Gastroesophageal sphincter (tissue), 4 donors: Measurements from ENCODE around the gene ACAD11. TPM values are rescaled to one million over a fixed set of nuclear protein-coding genes. Genes with fewer than 3 reads are reported as not detected.
"Not testable (repeated sequence)": the region's sequence is repeated elsewhere in the genome, so short reads cannot be mapped to it uniquely, and the experiment has no call there.

Source experiments
- ATAC-seq: fragments of 150-250 bp; one replicate; pipeline ENCODE4 v1.9.1; 2016; ENCODE audit warnings: mild to moderate bottlenecking, moderate library complexity
- H3K27ac ChIP-seq, 4 donors: fragments of 200-600 bp; sonication (generic) in 3 of 4; 1 replicate in 3 of 4; 2 replicates in 1 of 4; pipeline ENCODE4 v1.5.1; 2016 to 2019
- H3K27me3 ChIP-seq: fragments of 200-600 bp; sonication (generic); one replicate; pipeline ENCODE4 v1.5.1; 2019
- H3K36me3 ChIP-seq, 2 donors: fragments of 200-600 bp; sonication (generic); one replicate each; pipeline ENCODE4 v1.5.1; 2019; ENCODE audit warnings: control low read depth in 1 of 2
- H3K4me1 ChIP-seq, 3 donors: fragments of 200-600 bp; sonication (generic); 1 replicate in 2 of 3; 2 replicates in 1 of 3; pipeline ENCODE4 v1.5.1; 2016 to 2019; ENCODE audit warnings: control low read depth in 2 of 3
- H3K4me3 ChIP-seq, 2 donors: fragments of 200-600 bp; sonication (generic); one replicate each; pipeline ENCODE4 v1.5.1; 2019; ENCODE audit warnings: mild to moderate bottlenecking in 1 of 2, moderate library complexity in 1 of 2
- H3K9me3 ChIP-seq, 3 donors: fragments of 200-600 bp; sonication (generic); one replicate each; pipeline ENCODE4 v1.5.1; 2017 to 2019; ENCODE audit warnings: control low read depth in 2 of 3
- EP300 ChIP-seq: sonication (generic); formaldehyde crosslinking; IDR thresholded peaks from one replicate; pipeline ENCODE4 v1.6.1; 2017; ENCODE audit warnings: antibody characterized with exemption, mild to moderate bottlenecking
- POLR2A ChIP-seq, 2 donors: fragments of 450-650 bp; IDR thresholded peaks; one replicate each; pipeline ENCODE4 v1.6.1; 2017; ENCODE audit warnings: antibody characterized with exemption in 2 of 2, mild to moderate bottlenecking in 2 of 2, moderate library complexity in 1 of 2
- POLR2AphosphoS5 ChIP-seq: sonication (generic); formaldehyde crosslinking; IDR thresholded peaks from one replicate; pipeline ENCODE4 v1.6.1; 2017; ENCODE audit warnings: antibody characterized with exemption
- WGBS, 2 donors: methylation state at CpG; one replicate each; pipeline ENCODE4 v1.1.5; 2018; ENCODE audit warnings: low coverage in 1 of 2; 5-methylcytosine and 5-hydroxymethylcytosine counted together
- total RNA-seq, 4 donors: library from RNA; depleted of rRNA; stranded (reverse); fragments of >200 nt; gene quantifications; one replicate each; pipeline ENCODE4 v1.1.0, GENCODE V29; 2016
- TF ChIP-seq, protein P1 (sequence below), 4 experiments: fragments of 200-600 bp in 2 of 4; fragments of 450-650 bp in 2 of 4; sonication (generic) in 1 of 4; IDR thresholded peaks; one replicate each; pipeline ENCODE4 v1.5.1; 2017 to 2019; ENCODE audit warnings: antibody characterized with exemption in 4 of 4, mild to moderate bottlenecking in 2 of 4, moderate library complexity in 2 of 4

ACAD11 gene
- total RNA-seq, 4 donors from 2014 or later = 9.7 to 44.2 (median 21.1) TPM

DNA sequence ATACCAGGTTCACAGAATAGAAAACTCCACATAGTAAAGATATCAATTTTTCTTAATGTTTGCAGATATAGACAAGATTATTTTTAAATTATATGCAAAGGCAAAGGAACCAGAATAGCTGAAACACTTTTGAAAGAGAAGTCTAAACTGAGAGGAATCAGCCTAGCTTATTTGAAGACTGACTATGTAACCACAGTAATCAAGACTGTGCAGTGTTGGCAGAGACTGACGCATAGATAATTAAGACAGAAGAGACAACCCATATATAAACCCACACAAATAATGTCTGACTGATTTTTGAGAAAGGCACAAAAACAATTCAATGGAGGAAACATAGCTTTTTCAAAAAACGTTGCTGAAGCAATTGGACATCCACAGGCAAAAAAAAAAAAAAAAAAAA lies 91.2 kb downstream of the ACAD11 start:
- Histone ChIP-seq H3K4me3 (no peak overlapping the region), H3K27ac (no peak overlapping the region), H3K9me3 (no peaks in the 10 kb centered on the region), H3K4me1 (peaks cover 0 to 15% (median 2%) of the 10 kb centered on the region in 3 donors), H3K36me3 (peaks cover 0 to 19% of the 10 kb centered on the region in 2 donors), H3K27me3 (no peaks in the 10 kb centered on the region)
- WGBS, 2 donors = 56 to 70% methylated on average over 2 of the region's 2 CpGs
- TF ChIP-seq POLR2AphosphoS5 = no peak
- TF ChIP-seq POLR2A (IDR thresholded peaks at IDR 0.05) = no peak
- TF ChIP-seq, protein P1, sequence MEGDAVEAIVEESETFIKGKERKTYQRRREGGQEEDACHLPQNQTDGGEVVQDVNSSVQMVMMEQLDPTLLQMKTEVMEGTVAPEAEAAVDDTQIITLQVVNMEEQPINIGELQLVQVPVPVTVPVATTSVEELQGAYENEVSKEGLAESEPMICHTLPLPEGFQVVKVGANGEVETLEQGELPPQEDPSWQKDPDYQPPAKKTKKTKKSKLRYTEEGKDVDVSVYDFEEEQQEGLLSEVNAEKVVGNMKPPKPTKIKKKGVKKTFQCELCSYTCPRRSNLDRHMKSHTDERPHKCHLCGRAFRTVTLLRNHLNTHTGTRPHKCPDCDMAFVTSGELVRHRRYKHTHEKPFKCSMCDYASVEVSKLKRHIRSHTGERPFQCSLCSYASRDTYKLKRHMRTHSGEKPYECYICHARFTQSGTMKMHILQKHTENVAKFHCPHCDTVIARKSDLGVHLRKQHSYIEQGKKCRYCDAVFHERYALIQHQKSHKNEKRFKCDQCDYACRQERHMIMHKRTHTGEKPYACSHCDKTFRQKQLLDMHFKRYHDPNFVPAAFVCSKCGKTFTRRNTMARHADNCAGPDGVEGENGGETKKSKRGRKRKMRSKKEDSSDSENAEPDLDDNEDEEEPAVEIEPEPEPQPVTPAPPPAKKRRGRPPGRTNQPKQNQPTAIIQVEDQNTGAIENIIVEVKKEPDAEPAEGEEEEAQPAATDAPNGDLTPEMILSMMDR (IDR thresholded peaks at IDR 0.05) = no peak
- no peak for TF ChIP-seq EP300
- no peak for ATAC-seq

DNA sequence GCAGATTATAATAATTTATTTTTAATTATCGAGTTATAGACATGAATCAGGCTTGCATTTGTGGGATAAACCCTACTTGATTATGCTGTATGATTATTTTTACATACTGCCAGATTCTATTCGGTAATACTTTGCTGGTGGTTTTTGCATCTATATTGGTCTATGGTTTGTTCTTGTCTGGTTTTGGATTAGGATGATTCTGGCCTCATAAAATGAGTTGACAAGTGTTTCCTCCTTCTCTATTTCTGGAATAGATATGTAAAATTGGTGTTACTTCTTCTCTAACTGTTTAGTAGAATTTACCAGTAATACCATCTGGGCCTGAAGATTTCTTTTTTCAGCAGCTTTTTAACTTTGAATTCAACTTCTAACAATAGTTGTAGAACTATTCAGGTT lies 95.5 kb downstream of the ACAD11 start:
- H3K27ac ChIP-seq = no peak overlapping the region
- no peak for ATAC-seq
- H3K36me3 ChIP-seq = peaks cover 0 to 27% of the 10 kb centered on the region in 2 donors
- H3K9me3 ChIP-seq = no peaks in the 10 kb centered on the region
- no peaks in the 10 kb centered on the region for H3K27me3 ChIP-seq
- H3K4me3 ChIP-seq = no peak overlapping the region
- H3K4me1 ChIP-seq = peaks cover 0 to 3% (median 0%) of the 10 kb centered on the region in 3 donors
- no peak for TF ChIP-seq EP300
- TF ChIP-seq POLR2AphosphoS5 = no peak
- TF ChIP-seq POLR2A (IDR thresholded peaks at IDR 0.05) = no peak
- TF ChIP-seq, protein P1 (IDR thresholded peaks at IDR 0.05) = no peak
- WGBS, 2 donors = 79 to 80% methylated on average over 2 of the region's 2 CpGs

DNA sequence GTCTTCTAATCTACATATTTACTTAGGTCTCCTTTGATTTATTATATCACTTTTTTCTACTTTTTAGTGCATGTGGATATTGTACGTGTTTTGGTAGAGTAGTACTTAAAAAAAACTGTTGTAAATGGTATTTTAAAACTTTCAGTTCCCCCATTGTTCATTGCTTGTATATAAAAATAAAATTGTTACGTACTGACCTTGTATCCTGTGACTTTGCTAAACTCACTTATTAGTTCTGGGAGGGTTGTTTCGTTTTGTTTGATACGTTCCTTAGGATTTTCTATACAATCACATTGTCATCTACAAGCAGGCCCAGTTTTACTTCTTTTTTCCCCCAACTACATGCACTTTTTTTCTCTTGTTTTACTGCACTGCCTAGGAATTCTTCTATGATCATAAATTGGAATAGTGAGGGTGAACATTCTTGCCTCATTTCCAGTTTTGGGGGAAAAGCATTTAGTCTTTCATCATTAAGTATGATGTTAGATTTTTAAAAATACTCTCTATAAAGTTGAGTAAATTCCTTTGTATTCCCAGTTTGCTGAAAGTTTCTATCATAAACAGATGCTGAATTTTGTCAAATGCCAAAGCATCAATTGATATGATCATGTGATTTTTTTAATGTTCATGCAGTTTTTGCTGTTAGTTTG lies 96.1 kb downstream of the ACAD11 start:
- Histone ChIP-seq H3K9me3 (no peaks in the 10 kb centered on the region), H3K27ac (no peak overlapping the region), H3K27me3 (no peaks in the 10 kb centered on the region), H3K4me1 (no peaks in the 10 kb centered on the region), H3K4me3 (no peak overlapping the region), H3K36me3 (peaks cover 0 to 32% of the 10 kb centered on the region in 2 donors)
- ATAC-seq = peak; percentile 48
- TF ChIP-seq POLR2A (IDR thresholded peaks at IDR 0.05) (no peak), EP300 (no peak), POLR2AphosphoS5 (no peak)
- TF ChIP-seq, protein P1 (IDR thresholded peaks at IDR 0.05) = no peak
- WGBS, 2 donors = 74 to 78% methylated on average over 4 of the region's 4 CpGs

DNA sequence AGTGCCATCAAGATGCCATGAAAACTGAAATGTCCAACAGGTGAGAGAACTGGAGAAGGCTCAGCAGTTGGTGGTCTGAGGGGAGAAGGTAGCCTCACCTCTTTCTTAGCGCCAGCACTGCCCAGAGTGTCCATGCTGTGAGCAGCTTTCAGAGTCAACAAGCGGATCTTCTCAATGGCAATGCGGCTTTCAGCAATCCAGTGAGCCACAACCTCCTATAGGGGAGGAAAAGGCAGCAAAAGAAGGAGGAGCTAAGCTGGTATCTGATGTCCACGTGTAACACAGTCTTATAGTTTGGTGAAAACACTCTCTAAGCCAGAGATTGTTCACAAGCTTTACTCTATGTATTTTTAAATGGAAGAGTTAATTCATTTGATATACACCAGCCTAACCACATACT lies 98.6 kb downstream of the ACAD11 start:
- peaks cover 0 to 9% (median 0%) of the 10 kb centered on the region in 3 donors for H3K4me1 ChIP-seq
- H3K36me3 ChIP-seq = peaks cover 0 to 53% of the 10 kb centered on the region in 2 donors
- H3K27me3 ChIP-seq = no peaks in the 10 kb centered on the region
- TF ChIP-seq EP300 (no peak), POLR2A (IDR thresholded peaks at IDR 0.05) (no peak), POLR2AphosphoS5 (no peak)
- TF ChIP-seq, protein P1 (IDR thresholded peaks at IDR 0.05) = no peak
- ATAC-seq = no peak
- 80 to 82% methylated on average over 4 of the region's 4 CpGs for WGBS, 2 donors
- H3K27ac ChIP-seq = no peak overlapping the region
- no peaks in the 10 kb centered on the region for H3K9me3 ChIP-seq
- no peak overlapping the region for H3K4me3 ChIP-seq

DNA sequence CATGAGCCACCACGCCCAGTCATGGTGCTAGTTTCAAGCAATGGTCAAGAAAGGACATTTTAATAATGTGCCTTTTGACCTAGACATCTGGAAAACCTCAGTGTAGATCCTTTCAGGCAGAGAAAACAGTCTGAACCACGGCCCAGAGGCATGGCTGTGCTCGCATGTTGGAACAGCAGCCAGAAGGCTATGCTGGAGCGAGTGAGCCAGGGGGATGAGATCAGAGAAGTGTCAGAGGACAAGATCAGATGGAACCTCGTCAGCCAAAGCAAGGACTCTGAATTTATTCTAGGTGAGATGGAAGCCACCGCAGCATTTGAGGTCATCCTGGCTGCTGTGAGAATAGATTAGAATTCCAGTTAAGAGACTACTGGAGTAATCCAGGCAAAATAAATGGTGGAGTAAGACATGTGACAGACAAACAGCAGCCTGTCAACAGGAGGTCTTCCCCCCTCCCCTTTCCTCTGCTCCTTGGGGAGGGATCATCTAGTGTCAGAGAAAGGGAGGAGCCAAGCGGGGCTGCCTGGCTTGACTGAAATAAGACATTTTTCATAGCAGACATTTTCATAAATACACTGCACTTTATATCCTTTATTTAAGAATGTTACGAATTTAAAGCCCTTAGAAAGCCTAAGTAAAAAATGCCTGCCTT lies 103.0 kb downstream of the ACAD11 start:
- 48 to 65% methylated on average over 5 to 8 of the region's 8 CpGs for WGBS, 2 donors

DNA sequence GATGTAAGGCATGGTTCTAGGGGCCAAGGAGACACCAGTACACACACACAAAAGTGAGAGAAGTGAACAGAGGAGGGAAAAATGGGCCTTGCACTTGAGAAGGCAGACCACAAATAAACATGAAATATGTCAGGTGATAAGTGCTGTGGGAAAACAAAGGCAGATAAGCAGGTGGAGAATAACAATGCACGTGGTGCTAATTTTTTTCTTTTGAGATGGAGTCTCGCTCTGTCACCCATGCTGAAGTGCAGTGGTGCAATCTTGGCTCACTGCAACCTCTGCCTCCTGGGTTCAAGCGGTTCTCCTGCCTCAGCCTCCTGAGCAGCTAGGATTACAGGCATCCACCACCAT lies 103.6 kb downstream of the ACAD11 start:
- H3K27me3 ChIP-seq, H3K4me3 ChIP-seq, ATAC-seq, H3K9me3 ChIP-seq: not testable (repeated sequence)
- WGBS, 2 donors = 82 to 90% methylated on average over 2 to 3 of the region's 3 CpGs
- Histone ChIP-seq H3K4me1 (peaks cover 0 to 24% (median 0%) of the 10 kb centered on the region in 3 donors), H3K27ac (peak overlapping the region in 2 of 4 donors; percentile 25 to 32), H3K36me3 (peaks cover 0 to 40% of the 10 kb centered on the region in 2 donors)

More for the DNA sequence above, 103.0 kb downstream of the ACAD11 start:
- H3K4me1 ChIP-seq = peaks cover 0 to 24% (median 0%) of the 10 kb centered on the region in 3 donors
- H3K36me3 ChIP-seq = peaks cover 0 to 47% of the 10 kb centered on the region in 2 donors
- ATAC-seq = peak; percentile 90
- no peaks in the 10 kb centered on the region for H3K27me3 ChIP-seq
- no peaks in the 10 kb centered on the region for H3K9me3 ChIP-seq
- no peak overlapping the region for H3K4me3 ChIP-seq
- no peak for TF ChIP-seq EP300
- no peak for TF ChIP-seq POLR2AphosphoS5
- peak overlapping the region in 3 of 4 donors; percentile 25 to 56 (median 32) for H3K27ac ChIP-seq
